ENCODE results near the gene LRTM2. TPM values are rescaled to one million over a fixed set of nuclear protein-coding genes. Genes with fewer than 3 reads are reported as not detected.

Gene LRTM2
- total RNA-seq, 2 donors from 2014 or later, result not detected

DNA sequence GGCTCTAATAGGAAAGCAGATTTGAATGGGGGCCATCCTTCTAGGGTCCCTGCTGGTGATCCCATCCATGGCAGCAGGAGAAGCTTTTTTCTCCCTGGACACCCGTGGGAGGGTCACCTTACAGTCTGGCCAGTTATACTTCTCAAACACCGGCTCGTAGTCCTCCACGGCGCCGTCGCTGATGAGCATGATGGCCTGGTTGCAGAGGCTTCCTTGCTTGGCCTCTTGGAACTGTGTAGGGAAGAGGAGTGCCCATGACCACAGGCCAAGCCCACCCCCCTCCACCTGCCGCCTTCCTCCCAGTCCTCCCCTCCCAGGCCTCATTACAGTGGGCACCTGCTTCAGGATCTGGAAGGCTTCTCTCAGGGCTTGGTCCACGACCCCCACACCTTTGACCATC is 64.3 kb downstream of the LRTM2 start:
- Histone ChIP-seq H3K9me3 (no peaks in the 10 kb centered on the region), H3K27ac (no peak overlapping the region), H3K36me3 (no peaks in the 10 kb centered on the region), H3K4me3 (no peak overlapping the region), H3K4me1 (replicated peaks) (no peaks in the 10 kb centered on the region), H3K27me3 (replicated peaks; ENCODE audit: insufficient read depth) (no peaks in the 10 kb centered on the region)
- WGBS, result 94% methylated on average over 9 of the region's 9 CpGs
- intact Hi-C loops (cut with DNase I), result no loop called here
- no peak for DNase-seq (ENCODE audit: low spot score)
- TF ChIP-seq POLR2AphosphoS5 (IDR thresholded peaks at IDR 0.05) (no peak), POLR2A (IDR thresholded peaks at IDR 0.05) (no peak)
- TF ChIP-seq, protein P1, sequence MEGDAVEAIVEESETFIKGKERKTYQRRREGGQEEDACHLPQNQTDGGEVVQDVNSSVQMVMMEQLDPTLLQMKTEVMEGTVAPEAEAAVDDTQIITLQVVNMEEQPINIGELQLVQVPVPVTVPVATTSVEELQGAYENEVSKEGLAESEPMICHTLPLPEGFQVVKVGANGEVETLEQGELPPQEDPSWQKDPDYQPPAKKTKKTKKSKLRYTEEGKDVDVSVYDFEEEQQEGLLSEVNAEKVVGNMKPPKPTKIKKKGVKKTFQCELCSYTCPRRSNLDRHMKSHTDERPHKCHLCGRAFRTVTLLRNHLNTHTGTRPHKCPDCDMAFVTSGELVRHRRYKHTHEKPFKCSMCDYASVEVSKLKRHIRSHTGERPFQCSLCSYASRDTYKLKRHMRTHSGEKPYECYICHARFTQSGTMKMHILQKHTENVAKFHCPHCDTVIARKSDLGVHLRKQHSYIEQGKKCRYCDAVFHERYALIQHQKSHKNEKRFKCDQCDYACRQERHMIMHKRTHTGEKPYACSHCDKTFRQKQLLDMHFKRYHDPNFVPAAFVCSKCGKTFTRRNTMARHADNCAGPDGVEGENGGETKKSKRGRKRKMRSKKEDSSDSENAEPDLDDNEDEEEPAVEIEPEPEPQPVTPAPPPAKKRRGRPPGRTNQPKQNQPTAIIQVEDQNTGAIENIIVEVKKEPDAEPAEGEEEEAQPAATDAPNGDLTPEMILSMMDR (IDR thresholded peaks at IDR 0.05), result no peak

DNA sequence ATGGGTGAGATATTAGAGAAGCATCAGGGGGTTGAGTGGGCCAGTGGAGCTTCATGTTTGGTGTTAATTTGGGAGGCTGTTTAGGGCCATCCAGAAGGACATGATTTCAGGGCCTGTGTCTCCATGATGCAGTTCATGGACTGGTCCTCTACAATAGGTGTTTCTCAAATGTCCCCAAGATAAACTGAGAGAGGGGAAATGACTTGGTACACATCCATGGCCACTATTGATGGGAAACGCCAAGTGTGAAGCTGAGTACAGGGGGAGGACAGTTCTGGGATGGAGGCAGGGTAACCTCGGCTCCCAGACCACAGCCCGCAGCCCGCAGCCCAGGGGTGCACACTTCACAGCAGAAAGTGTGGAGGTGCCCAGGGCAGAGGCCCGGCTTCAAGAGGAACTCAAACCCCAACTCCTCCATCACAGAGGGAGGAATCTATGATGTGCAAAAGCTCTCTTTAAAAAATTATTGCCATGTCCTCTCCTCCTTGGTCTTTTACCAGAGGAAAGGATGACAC is 64.8 kb downstream of the LRTM2 start:
- Histone ChIP-seq H3K4me1 (replicated peaks) (no peaks in the 10 kb centered on the region), H3K4me3 (no peak overlapping the region), H3K27me3 (replicated peaks; ENCODE audit: insufficient read depth) (no peaks in the 10 kb centered on the region), H3K27ac (no peak overlapping the region), H3K36me3 (no peaks in the 10 kb centered on the region), H3K9me3 (no peaks in the 10 kb centered on the region)
- TF ChIP-seq POLR2AphosphoS5 (IDR thresholded peaks at IDR 0.05), result no peak
- TF ChIP-seq, protein P1 (IDR thresholded peaks at IDR 0.05), result no peak
- no peak for TF ChIP-seq POLR2A (IDR thresholded peaks at IDR 0.05)
- intact Hi-C loops (cut with DNase I), result no loop called here
- 94% methylated on average over 5 of the region's 5 CpGs for WGBS
- DNase-seq (ENCODE audit: low spot score), result no peak

DNA sequence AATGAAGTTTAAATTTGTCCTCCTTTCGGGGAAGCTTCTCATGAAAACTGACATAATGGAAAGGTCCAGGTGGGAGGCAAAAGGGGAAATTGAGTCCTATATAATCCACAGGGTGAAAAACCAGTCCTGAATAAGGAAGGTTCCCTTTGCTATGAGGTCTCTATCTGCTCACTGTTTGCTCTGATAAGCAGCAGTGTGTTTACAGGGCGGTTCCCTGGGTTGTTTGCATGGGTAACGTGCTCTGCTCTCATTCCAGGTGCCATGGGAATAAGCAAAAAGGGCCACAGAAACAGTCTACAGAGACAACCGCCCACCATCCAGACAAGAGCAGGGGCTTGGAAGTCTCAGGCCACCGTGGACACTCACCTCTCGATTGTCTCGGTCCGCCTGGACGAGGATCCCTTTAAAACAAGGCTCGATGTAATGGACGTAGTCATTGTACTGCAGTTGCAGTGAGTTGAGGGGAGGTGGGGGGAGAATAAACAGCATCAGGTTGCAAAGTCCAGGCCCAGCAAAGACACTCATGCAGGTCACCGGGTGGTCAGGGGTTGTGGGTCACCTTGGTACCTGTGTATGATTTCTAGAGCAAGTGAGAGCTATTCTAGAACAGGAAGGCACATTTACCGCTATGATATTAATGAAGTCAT is 65.4 kb downstream of the LRTM2 start:
- DNase-seq (ENCODE audit: low spot score), result no peak
- intact Hi-C loops (cut with DNase I), result no loop called here
- Histone ChIP-seq H3K36me3 (no peaks in the 10 kb centered on the region), H3K9me3 (no peaks in the 10 kb centered on the region), H3K4me1 (replicated peaks) (no peaks in the 10 kb centered on the region), H3K27ac (no peak overlapping the region), H3K4me3 (no peak overlapping the region), H3K27me3 (replicated peaks; ENCODE audit: insufficient read depth) (no peaks in the 10 kb centered on the region)
- no peak for TF ChIP-seq POLR2A (IDR thresholded peaks at IDR 0.05)
- WGBS, result 80% methylated on average over 13 of the region's 13 CpGs

Other genes with a start within 250 kb of the LRTM2 start
- gene FBXL14, start 226.0 kb upstream of the LRTM2 start, total RNA-seq, result 10 to 100 TPM; 21.3 to 28.7 TPM
- 10 to 100 TPM; 34.6 to 65.4 TPM for gene WNT5B, start 191.3 kb upstream of the LRTM2 start, total RNA-seq
- 10 to 100 TPM; 23.7 to 46.2 TPM for gene ADIPOR2, start 129.5 kb upstream of the LRTM2 start, total RNA-seq
- 1 to 10 TPM; 1.4 to 9.4 TPM for gene CACNA2D4, start 98.1 kb downstream of the LRTM2 start, total RNA-seq
- gene DCP1B, start 183.9 kb downstream of the LRTM2 start, total RNA-seq, result 10 to 100 TPM; 20.1 to 31.9 TPM
- gene CACNA1C, start 232.4 kb downstream of the LRTM2 start, total RNA-seq, result 10 to 100 TPM in 1 of 2 donors, 1 to 10 TPM in 1; 8.1 to 18.2 TPM